Parathyroid adenoma (tissue), 2 donors: Measurements from ENCODE around the gene P2RY12.

Experiments used
- H2AFZ ChIP-seq: fragments of 300-600 bp; sonication (generic); one replicate; pipeline ENCODE4 v1.7.0; 2017; ENCODE audit warnings: antibody characterized with exemption, mild to moderate bottlenecking
- H3K27ac ChIP-seq: fragments of 300-600 bp; sonication (generic); one replicate; pipeline ENCODE4 v1.7.0; 2017
- H3K27me3 ChIP-seq: fragments of 300-600 bp; sonication (generic); one replicate; pipeline ENCODE4 v1.7.0; 2017; ENCODE audit warnings: low read length; ENCODE audit not compliant: control insufficient read depth, insufficient read depth
- H3K36me3 ChIP-seq: fragments of 300-600 bp; sonication (generic); one replicate; pipeline ENCODE4 v1.7.0; 2017; ENCODE audit warnings: low read length; ENCODE audit not compliant: control insufficient read depth, insufficient read depth
- H3K4me1 ChIP-seq: fragments of 300-600 bp; sonication (generic); one replicate; pipeline ENCODE4 v1.7.0; 2017; ENCODE audit warnings: control low read depth
- H3K4me2 ChIP-seq: fragments of 300-600 bp; sonication (generic); one replicate; pipeline ENCODE4 v1.7.0; 2017; ENCODE audit warnings: low read length
- H3K4me3 ChIP-seq: fragments of 300-600 bp; sonication (generic); one replicate; pipeline ENCODE4 v1.7.0; 2017; ENCODE audit warnings: low read depth, low read length
- H3K79me2 ChIP-seq: fragments of 300-600 bp; sonication (generic); one replicate; pipeline ENCODE4 v1.7.0; 2017; ENCODE audit warnings: control low read depth
- H3K9ac ChIP-seq: fragments of 300-600 bp; sonication (generic); one replicate; pipeline ENCODE4 v1.7.0; 2017; ENCODE audit warnings: mild to moderate bottlenecking
- H3K9me3 ChIP-seq: fragments of 300-600 bp; sonication (generic); one replicate; pipeline ENCODE4 v1.7.0; 2017; ENCODE audit warnings: low read length; ENCODE audit not compliant: control insufficient read depth
- CTCF ChIP-seq: fragments of 300-600 bp; sonication (generic); IDR thresholded peaks from one replicate; pipeline ENCODE4 v1.7.0; 2017; ENCODE audit warnings: antibody characterized with exemption, mild to moderate bottlenecking
- donor health status: primary hyperparathyroidism.

P2RY12 gene

GRCh38 chr3:151312972-151313371 lies 71.6 kb downstream of the P2RY12 start:
- no peak for TF ChIP-seq CTCF
- H3K4me3 ChIP-seq = no peak overlapping the region
- H3K4me1 ChIP-seq = no peaks in the 10 kb centered on the region

GRCh38 chr3:151309566-151309965 lies 75.0 kb downstream of the P2RY12 start:
- no peak overlapping the region for H2AFZ ChIP-seq
- H3K4me3 ChIP-seq = no peak overlapping the region
- peaks cover 8% of the 10 kb centered on the region for H3K4me1 ChIP-seq
- TF ChIP-seq CTCF = no peak
- H3K27me3 ChIP-seq = no peaks in the 10 kb centered on the region
- H3K4me2 ChIP-seq = no peak overlapping the region
- H3K27ac ChIP-seq = no peak overlapping the region
- H3K79me2 ChIP-seq = no peaks in the 10 kb centered on the region
- H3K9ac ChIP-seq = no peak overlapping the region
- H3K9me3 ChIP-seq = no peaks in the 10 kb centered on the region
- H3K36me3 ChIP-seq = no peaks in the 10 kb centered on the region

More at GRCh38 chr3:151312972-151313371, 71.6 kb downstream of the P2RY12 start:
- Histone ChIP-seq H3K27ac (no peak overlapping the region), H3K27me3 (no peaks in the 10 kb centered on the region), H3K36me3 (no peaks in the 10 kb centered on the region), H3K9ac (no peak overlapping the region), H3K79me2 (no peaks in the 10 kb centered on the region), H3K4me2 (no peak overlapping the region), H3K9me3 (no peaks in the 10 kb centered on the region), H2AFZ (no peak overlapping the region)

- Histone ChIP-seq H3K36me3 (no peaks in the 10 kb centered on the region), H3K4me1 (peaks cover 8% of the 10 kb centered on the region), H3K9ac (no peak overlapping the region), H2AFZ (no peak overlapping the region), H3K79me2 (no peaks in the 10 kb centered on the region), H3K27me3 (no peaks in the 10 kb centered on the region), H3K4me2 (no peak overlapping the region), H3K4me3 (no peak overlapping the region), H3K9me3 (no peaks in the 10 kb centered on the region), H3K27ac (no peak overlapping the region)
- no peak for TF ChIP-seq CTCF
These were observed 76.7 kb downstream of the P2RY12 start for GRCh38 chr3:151307583-151308488.

- no peaks in the 10 kb centered on the region for H3K9me3 ChIP-seq
- H2AFZ ChIP-seq = no peak overlapping the region
- no peaks in the 10 kb centered on the region for H3K36me3 ChIP-seq
- H3K4me1 ChIP-seq = peaks cover 8% of the 10 kb centered on the region
- H3K4me2 ChIP-seq = no peak overlapping the region
- H3K79me2 ChIP-seq = no peaks in the 10 kb centered on the region
- H3K9ac ChIP-seq = no peak overlapping the region
- TF ChIP-seq CTCF = no peak
- no peak overlapping the region for H3K4me3 ChIP-seq
- no peaks in the 10 kb centered on the region for H3K27me3 ChIP-seq
- H3K27ac ChIP-seq = no peak overlapping the region
These were observed 77.4 kb downstream of the P2RY12 start for GRCh38 chr3:151307131-151307530.
